ENCODE data around the gene OTUD1. TPM values are rescaled to one million over a fixed set of nuclear protein-coding genes. Genes with fewer than 3 reads are reported as not detected.

The OTUD1 gene
- total RNA-seq, 4 donors from 2014 or later = 9.3 to 19.1 (median 11.4) TPM

GRCh38 chr10:23404461-23404980, 34.4 kb upstream of the OTUD1 start:
- Histone ChIP-seq H3K9me3 (no peaks in the 10 kb centered on the region), H3K27me3 (no peaks in the 10 kb centered on the region), H3K36me3 (no peaks in the 10 kb centered on the region), H3K4me1 (peaks cover 3 to 13% (median 7%) of the 10 kb centered on the region in 4 donors), H3K27ac (replicated peaks in 1 of 4) (no peak overlapping the region), H3K4me3 (no peak overlapping the region)
- TF ChIP-seq POLR2A (IDR thresholded peaks at IDR 0.05; ENCODE audit: low read depth) (no peak), CTCF (IDR thresholded peaks at IDR 0.05) (no peak), POLR2AphosphoS5 (IDR thresholded peaks at IDR 0.05) (no peak), EP300 (IDR thresholded peaks at IDR 0.05) (no peak)
- intact Hi-C loops (cut with DNase I) = no loop called here
- WGBS = 89% methylated on average over 5 of the region's 5 CpGs
- DNase-seq (ENCODE audit: extremely low spot score) = no peak

GRCh38 chr10:23405540-23405939, 33.3 kb upstream of the OTUD1 start:
- TF ChIP-seq POLR2A (IDR thresholded peaks at IDR 0.05; ENCODE audit: low read depth) = no peak
- TF ChIP-seq CTCF (IDR thresholded peaks at IDR 0.05) = no peak
- no peak for TF ChIP-seq POLR2AphosphoS5 (IDR thresholded peaks at IDR 0.05)
- TF ChIP-seq EP300 (IDR thresholded peaks at IDR 0.05) = no peak
- H3K9me3 ChIP-seq = no peaks in the 10 kb centered on the region
- peaks cover 0 to 13% (median 0%) of the 10 kb centered on the region in 4 donors for H3K4me1 ChIP-seq
- H3K27me3 ChIP-seq = no peaks in the 10 kb centered on the region
- no peaks in the 10 kb centered on the region for H3K36me3 ChIP-seq
- no peak overlapping the region for H3K4me3 ChIP-seq
- WGBS = 73% methylated on average over 3 of the region's 3 CpGs
- H3K27ac ChIP-seq (replicated peaks in 1 of 4) = no peak overlapping the region
- no peak for DNase-seq (ENCODE audit: extremely low spot score)
- intact Hi-C loops (cut with DNase I) = no loop called here

GRCh38 chr10:23406409-23406808, 32.5 kb upstream of the OTUD1 start:
- Histone ChIP-seq H3K27ac (replicated peaks in 1 of 4) (no peak overlapping the region), H3K36me3 (no peaks in the 10 kb centered on the region), H3K27me3 (no peaks in the 10 kb centered on the region), H3K9me3 (no peaks in the 10 kb centered on the region), H3K4me1 (peaks cover 0 to 13% (median 0%) of the 10 kb centered on the region in 4 donors), H3K4me3 (no peak overlapping the region)
- intact Hi-C loops (cut with DNase I) = no loop called here
- TF ChIP-seq CTCF (IDR thresholded peaks at IDR 0.05) (no peak), EP300 (IDR thresholded peaks at IDR 0.05) (no peak), POLR2A (IDR thresholded peaks at IDR 0.05; ENCODE audit: low read depth) (no peak), POLR2AphosphoS5 (IDR thresholded peaks at IDR 0.05) (no peak)
- DNase-seq (ENCODE audit: extremely low spot score) = no peak
- WGBS = 69% methylated on average over 5 of the region's 5 CpGs

GRCh38 chr10:23408330-23408976, 30.4 kb upstream of the OTUD1 start:
- Histone ChIP-seq H3K4me1 (peaks cover 0 to 11% (median 0%) of the 10 kb centered on the region in 4 donors), H3K27me3 (no peaks in the 10 kb centered on the region), H3K27ac (replicated peaks in 1 of 4) (no peak overlapping the region), H3K36me3 (no peaks in the 10 kb centered on the region), H3K9me3 (no peaks in the 10 kb centered on the region), H3K4me3 (no peak overlapping the region)
- DNase-seq (ENCODE audit: extremely low spot score) = no peak
- 77% methylated on average over 8 of the region's 8 CpGs for WGBS
- intact Hi-C loops (cut with DNase I) = no loop called here
- TF ChIP-seq EP300 (IDR thresholded peaks at IDR 0.05) = no peak
- TF ChIP-seq CTCF (IDR thresholded peaks at IDR 0.05) = no peak
- TF ChIP-seq POLR2A (IDR thresholded peaks at IDR 0.05; ENCODE audit: low read depth) = no peak
- no peak for TF ChIP-seq POLR2AphosphoS5 (IDR thresholded peaks at IDR 0.05)
